GM12873 (cell line): Measurements from ENCODE around the gene ATF7IP.

Source experiments
- TF ChIP-seq, protein P1 (sequence below): IDR thresholded peaks from 2 replicates; pipeline ENCODE4 v1.5.1; 2012; ENCODE audit warnings: low read depth, mild to moderate bottlenecking, moderate library complexity, low read length, control low read depth; ENCODE audit not compliant: insufficient read depth; ENCODE audit errors: missing control alignments

ATF7IP gene

DNA sequence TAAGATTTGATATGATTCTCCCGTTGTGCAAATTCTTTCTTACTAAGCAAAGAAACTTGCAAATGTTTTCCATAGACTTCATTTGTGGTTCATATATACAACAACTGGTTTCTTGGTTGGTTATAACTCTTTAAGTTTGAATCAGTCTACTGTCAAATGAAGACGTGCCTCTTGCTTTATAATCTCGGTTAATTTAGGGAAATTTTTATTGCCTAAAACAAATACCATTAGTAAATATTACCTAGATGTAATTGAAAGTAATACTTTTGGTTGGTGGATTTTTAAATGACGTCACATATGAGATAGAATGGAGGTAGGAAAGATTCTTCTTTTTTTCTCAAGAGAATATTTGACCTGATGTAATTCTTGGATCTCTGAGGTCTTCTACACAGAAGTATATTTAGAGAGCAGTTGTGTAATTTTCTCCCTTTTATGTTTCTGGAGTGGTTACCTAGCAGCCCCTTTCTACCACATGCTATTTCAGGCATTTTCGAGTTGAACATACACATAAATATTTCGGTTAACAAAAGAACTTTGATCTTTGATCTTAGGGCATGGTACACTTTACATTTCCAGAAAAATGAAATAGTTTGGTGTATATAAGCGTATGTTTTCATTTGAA lies 1.7 kb downstream of the ATF7IP start:
- TF ChIP-seq, protein P1, sequence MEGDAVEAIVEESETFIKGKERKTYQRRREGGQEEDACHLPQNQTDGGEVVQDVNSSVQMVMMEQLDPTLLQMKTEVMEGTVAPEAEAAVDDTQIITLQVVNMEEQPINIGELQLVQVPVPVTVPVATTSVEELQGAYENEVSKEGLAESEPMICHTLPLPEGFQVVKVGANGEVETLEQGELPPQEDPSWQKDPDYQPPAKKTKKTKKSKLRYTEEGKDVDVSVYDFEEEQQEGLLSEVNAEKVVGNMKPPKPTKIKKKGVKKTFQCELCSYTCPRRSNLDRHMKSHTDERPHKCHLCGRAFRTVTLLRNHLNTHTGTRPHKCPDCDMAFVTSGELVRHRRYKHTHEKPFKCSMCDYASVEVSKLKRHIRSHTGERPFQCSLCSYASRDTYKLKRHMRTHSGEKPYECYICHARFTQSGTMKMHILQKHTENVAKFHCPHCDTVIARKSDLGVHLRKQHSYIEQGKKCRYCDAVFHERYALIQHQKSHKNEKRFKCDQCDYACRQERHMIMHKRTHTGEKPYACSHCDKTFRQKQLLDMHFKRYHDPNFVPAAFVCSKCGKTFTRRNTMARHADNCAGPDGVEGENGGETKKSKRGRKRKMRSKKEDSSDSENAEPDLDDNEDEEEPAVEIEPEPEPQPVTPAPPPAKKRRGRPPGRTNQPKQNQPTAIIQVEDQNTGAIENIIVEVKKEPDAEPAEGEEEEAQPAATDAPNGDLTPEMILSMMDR = no peak

- TF ChIP-seq, protein P1 = no peak
Observed at GRCh38 chr12:14369311-14369710, 3.8 kb downstream of the ATF7IP start.

GRCh38 chr12:14373217-14373616 lies 7.7 kb downstream of the ATF7IP start:
- TF ChIP-seq, protein P1 = no peak

DNA sequence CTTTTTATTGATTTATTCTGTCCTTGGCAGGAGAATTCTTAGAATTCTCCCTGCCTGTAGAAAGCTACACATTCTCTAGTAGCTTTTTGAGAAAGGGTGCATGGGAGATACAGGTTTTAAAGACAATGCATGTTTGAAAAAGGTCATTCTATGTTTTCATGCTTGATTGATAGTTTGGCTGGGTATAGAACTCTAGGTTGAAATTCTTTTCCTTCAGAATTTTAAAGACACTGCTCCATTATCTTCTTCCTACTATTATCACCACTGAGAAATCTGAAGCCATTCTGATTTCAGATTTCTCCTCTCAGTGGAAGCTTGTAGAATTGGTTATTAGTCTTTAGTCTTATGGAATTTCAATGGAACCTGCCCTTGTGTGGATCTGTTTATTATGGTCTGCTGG lies 14.0 kb downstream of the ATF7IP start:
- TF ChIP-seq, protein P1 = no peak

GRCh38 chr12:14384783-14385638 lies 19.5 kb downstream of the ATF7IP start:
- TF ChIP-seq, protein P1 = no peak

GRCh38 chr12:14387219-14387871 lies 21.9 kb downstream of the ATF7IP start:
- TF ChIP-seq, protein P1 = no peak

DNA sequence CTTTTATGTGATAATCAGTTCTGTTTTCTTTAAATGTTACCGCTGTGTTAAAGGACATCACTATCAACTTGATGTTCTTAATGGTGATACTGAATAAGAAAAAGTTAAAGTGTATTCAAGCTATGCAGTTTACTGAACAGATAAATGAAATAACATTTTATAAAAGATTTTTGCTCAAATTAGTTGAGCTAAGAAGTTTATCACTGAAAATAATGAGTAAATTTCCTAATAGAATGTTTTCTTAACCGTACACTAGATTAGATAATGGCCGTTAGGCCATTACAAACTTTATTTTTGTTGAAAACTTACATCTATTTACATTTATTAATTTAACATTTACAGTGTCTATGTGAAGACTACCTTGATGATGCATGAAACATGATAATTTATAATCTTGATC lies 25.0 kb downstream of the ATF7IP start:
- TF ChIP-seq, protein P1 = no peak
